ENCODE measurements around the gene BCLAF1. TPM values are rescaled to one million over a fixed set of nuclear protein-coding genes. Genes with fewer than 3 reads are reported as not detected.

The BCLAF1 gene
- total and polyA plus RNA-seq, 2 donors (not counting 1 experiment from before 2014, with no cell fraction given): 39.3 to 268 TPM

GRCh38 chr6:136324686-136325380 lies 35.2 kb upstream of the BCLAF1 start:
- Mint-ChIP-seq H3K4me3 (no peak overlapping the region), H3K27me3 (no peaks in the 10 kb centered on the region), H3K4me1 (no peaks in the 10 kb centered on the region), H3K9me3 (ENCODE audit: insufficient read depth) (no peaks in the 10 kb centered on the region), H3K27ac (no peak overlapping the region)
- Histone ChIP-seq H4K20me1 (ENCODE audit: control insufficient read depth, insufficient read depth, low read length, poor library complexity, severe bottlenecking) (no peaks in the 10 kb centered on the region), H3K36me3 (replicated peaks in 1 of 2; ENCODE audit: control extremely low read depth in 1 of 2, control insufficient read depth in 1 of 2, extremely low read depth in 1 of 2, insufficient read depth in 2 of 2, low read length in 1 of 2) (no peaks in the 10 kb centered on the region), H3K27me3 (replicated peaks in 1 of 4; ENCODE audit: control extremely low read depth in 1 of 4, control insufficient read depth in 3 of 4, insufficient read depth in 4 of 4, low read length in 3 of 4) (no peaks in the 10 kb centered on the region), H2AFZ (ENCODE audit: insufficient read depth, low read depth, low read length, poor library complexity, severe bottlenecking) (no peak overlapping the region), H3K4me1 (ENCODE audit: control insufficient read depth in 2 of 2, insufficient read depth in 2 of 2, low read length in 2 of 2) (no peaks in the 10 kb centered on the region), H3K4me2 (replicated peaks; ENCODE audit: low read depth, low read length, poor library complexity, severe bottlenecking) (no peak overlapping the region), H3K9ac (ENCODE audit: low read length) (no peak overlapping the region), H3K9me3 (ENCODE audit: control extremely low read depth in 1 of 3, control insufficient read depth in 2 of 3, insufficient read depth in 1 of 3, low read length in 2 of 3) (no peaks in the 10 kb centered on the region), H3K27ac (ENCODE audit: low read length in 2 of 2) (no peak overlapping the region), H3K4me3 (ENCODE audit: control extremely low read depth in 1 of 5, extremely low read depth in 1 of 5, insufficient read depth in 1 of 5, low read depth in 2 of 5, low read length in 4 of 5) (no peak overlapping the region), H3K79me2 (ENCODE audit: control insufficient read depth, insufficient read depth, low read length) (no peaks in the 10 kb centered on the region)
- ATAC-seq (ENCODE audit: low read depth): no peak
- intact Hi-C loops (cut with micrococcal nuclease): no loop called here
- 74% methylated on average over 7 of the region's 10 CpGs for WGBS (ENCODE audit: insufficient coverage)
- POLR2A ChIA-PET: no interaction called here
- no peak for TF ChIP-seq EZH2 (IDR thresholded peaks at IDR 0.05; ENCODE audit: borderline replicate concordance, insufficient read depth, low read depth, low read length, poor library complexity, severe bottlenecking)
- TF ChIP-seq CTCF (IDR thresholded peaks at IDR 0.05): no peak
- CTCF ChIA-PET: interaction anchor here (1.6 to 2.2 kb wide), 2 partner anchors 7 to 12 kb away, joined by 5 to 6 read pairs; no protein-coding TSS in a partner anchor
- no peak for DNase-seq

GRCh38 chr6:136323431-136324112 lies 33.9 kb upstream of the BCLAF1 start:
- Mint-ChIP-seq H3K27me3 (no peaks in the 10 kb centered on the region), H3K4me1 (no peaks in the 10 kb centered on the region), H3K4me3 (no peak overlapping the region), H3K27ac (no peak overlapping the region), H3K9me3 (ENCODE audit: insufficient read depth) (no peaks in the 10 kb centered on the region)
- no peaks in the 10 kb centered on the region for H4K20me1 ChIP-seq (ENCODE audit: control insufficient read depth, insufficient read depth, low read length, poor library complexity, severe bottlenecking)
- intact Hi-C loops (cut with micrococcal nuclease): no loop called here
- H3K27ac ChIP-seq (ENCODE audit: low read length in 2 of 2): no peak overlapping the region
- no peaks in the 10 kb centered on the region for H3K9me3 ChIP-seq (ENCODE audit: control extremely low read depth in 1 of 3, control insufficient read depth in 2 of 3, insufficient read depth in 1 of 3, low read length in 2 of 3)
- no peak for ATAC-seq (ENCODE audit: low read depth)
- no peaks in the 10 kb centered on the region for H3K27me3 ChIP-seq (replicated peaks in 1 of 4; ENCODE audit: control extremely low read depth in 1 of 4, control insufficient read depth in 3 of 4, insufficient read depth in 4 of 4, low read length in 3 of 4)
- ChIA-PET POLR2A (no interaction called here), CTCF (no interaction called here)
- H3K36me3 ChIP-seq (replicated peaks in 1 of 2; ENCODE audit: control extremely low read depth in 1 of 2, control insufficient read depth in 1 of 2, extremely low read depth in 1 of 2, insufficient read depth in 2 of 2, low read length in 1 of 2): no peaks in the 10 kb centered on the region
- H3K4me2 ChIP-seq (replicated peaks; ENCODE audit: low read depth, low read length, poor library complexity, severe bottlenecking): no peak overlapping the region
- no peaks in the 10 kb centered on the region for H3K79me2 ChIP-seq (ENCODE audit: control insufficient read depth, insufficient read depth, low read length)
- no peaks in the 10 kb centered on the region for H3K4me1 ChIP-seq (ENCODE audit: control insufficient read depth in 2 of 2, insufficient read depth in 2 of 2, low read length in 2 of 2)
- no peak overlapping the region for H2AFZ ChIP-seq (ENCODE audit: insufficient read depth, low read depth, low read length, poor library complexity, severe bottlenecking)
- H3K4me3 ChIP-seq (ENCODE audit: control extremely low read depth in 1 of 5, extremely low read depth in 1 of 5, insufficient read depth in 1 of 5, low read depth in 2 of 5, low read length in 4 of 5): no peak overlapping the region
- DNase-seq: no peak
- WGBS (ENCODE audit: insufficient coverage): 95% methylated on average over 6 of the region's 10 CpGs
- TF ChIP-seq EZH2 (IDR thresholded peaks at IDR 0.05; ENCODE audit: borderline replicate concordance, insufficient read depth, low read depth, low read length, poor library complexity, severe bottlenecking) (no peak), CTCF (IDR thresholded peaks at IDR 0.05) (no peak)
- no peak overlapping the region for H3K9ac ChIP-seq (ENCODE audit: low read length)
